HEK293 (cell line): Measurements from ENCODE around the gene TP53BP2.

Experiments
- CTCF ChIP-seq: fragments of 450-650 bp; formaldehyde crosslinking; IDR thresholded peaks from 2 replicates; pipeline ENCODE4 v1.5.1; 2016; ENCODE audit warnings: missing biosample characterization, missing genetic modification characterization
- GLIS2 ChIP-seq: fragments of 450-650 bp; formaldehyde crosslinking; IDR thresholded peaks from 2 replicates; pipeline ENCODE4 v1.5.1; 2016; ENCODE audit warnings: missing biosample characterization, missing genetic modification characterization
- MYNN ChIP-seq: fragments of 450-650 bp; formaldehyde crosslinking; IDR thresholded peaks from 2 replicates; pipeline ENCODE4 v1.5.1; 2016; ENCODE audit warnings: missing biosample characterization, missing genetic modification characterization, borderline replicate concordance
- TCF7L2 ChIP-seq: IDR thresholded peaks from 2 replicates; pipeline ENCODE4 v1.6.1; 2011; ENCODE audit warnings: low read depth, mild to moderate bottlenecking, inconsistent platforms, low read length, moderate library complexity, borderline replicate concordance
- TRIM28 ChIP-seq: IDR thresholded peaks from 2 replicates; pipeline ENCODE4 v1.6.1; 2011; ENCODE audit warnings: low read length, control low read depth, borderline replicate concordance
- ZNF239 ChIP-seq: fragments of 450-650 bp; formaldehyde crosslinking; IDR thresholded peaks from 2 replicates; pipeline ENCODE4 v1.5.1; 2016; ENCODE audit warnings: missing biosample characterization, missing genetic modification characterization
- ZNF274 ChIP-seq, 2 experiments: fragments of 200-500 bp in 1 of 2; fragments of 450-650 bp in 1 of 2; sonication (Bioruptor generic) in 1 of 2; formaldehyde crosslinking in 1 of 2; IDR thresholded peaks; 2 replicates each; pipeline versions ENCODE4 v1.5.1 to v1.6.1; 2014 to 2016; ENCODE audit warnings: borderline replicate concordance in 1 of 2, inconsistent platforms in 1 of 2, low read length in 1 of 2, missing biosample characterization in 1 of 2, missing genetic modification characterization in 1 of 2
- ZNF768 ChIP-seq: fragments of 450-650 bp; formaldehyde crosslinking; IDR thresholded peaks from 2 replicates; pipeline ENCODE4 v1.5.1; 2018; ENCODE audit warnings: missing biosample characterization, mild to moderate bottlenecking, missing genetic modification characterization
- TF ChIP-seq, protein P1 (sequence below): fragments of 450-650 bp; formaldehyde crosslinking; IDR thresholded peaks from 2 replicates; pipeline ENCODE4 v1.5.1; 2016; ENCODE audit warnings: missing biosample characterization, missing genetic modification characterization, low read depth
- TF ChIP-seq, protein P2 (sequence below): fragments of 450-650 bp; formaldehyde crosslinking; IDR thresholded peaks from 2 replicates; pipeline ENCODE4 v1.5.1; 2016; ENCODE audit warnings: missing biosample characterization, missing genetic modification characterization, borderline replicate concordance

DNA sequence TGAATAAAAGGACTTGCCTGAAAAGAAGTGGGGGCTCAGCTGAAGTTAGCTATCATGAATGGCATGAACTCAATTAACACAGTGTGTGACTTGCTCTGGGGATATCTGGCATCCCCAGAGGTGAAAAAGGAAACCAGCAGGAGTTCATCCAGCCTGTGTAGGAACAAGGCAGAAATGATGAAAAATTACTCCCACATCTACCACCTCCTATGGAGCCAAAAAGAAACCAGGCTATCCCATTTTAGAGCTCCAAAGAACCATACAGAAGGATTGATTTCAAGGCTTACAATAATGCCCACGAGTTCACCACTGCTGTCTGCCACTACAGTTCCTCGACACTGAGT is 25.3 kb downstream of the TP53BP2 start:
- TF ChIP-seq CTCF (tag by site-specific recombination) (no peak), TCF7L2 (no peak), ZNF768 (no peak), TRIM28 (no peak), ZNF274 (IDR thresholded peaks at IDR 0.05; ENCODE audit: low read length) (no peak), ZNF274 (tag by site-specific recombination; IDR thresholded peaks at IDR 0.05; ENCODE audit: borderline replicate concordance) (no peak), MYNN (tag by site-specific recombination) (no peak), ZNF239 (no peak), GLIS2 (no peak)
- TF ChIP-seq, protein P1, sequence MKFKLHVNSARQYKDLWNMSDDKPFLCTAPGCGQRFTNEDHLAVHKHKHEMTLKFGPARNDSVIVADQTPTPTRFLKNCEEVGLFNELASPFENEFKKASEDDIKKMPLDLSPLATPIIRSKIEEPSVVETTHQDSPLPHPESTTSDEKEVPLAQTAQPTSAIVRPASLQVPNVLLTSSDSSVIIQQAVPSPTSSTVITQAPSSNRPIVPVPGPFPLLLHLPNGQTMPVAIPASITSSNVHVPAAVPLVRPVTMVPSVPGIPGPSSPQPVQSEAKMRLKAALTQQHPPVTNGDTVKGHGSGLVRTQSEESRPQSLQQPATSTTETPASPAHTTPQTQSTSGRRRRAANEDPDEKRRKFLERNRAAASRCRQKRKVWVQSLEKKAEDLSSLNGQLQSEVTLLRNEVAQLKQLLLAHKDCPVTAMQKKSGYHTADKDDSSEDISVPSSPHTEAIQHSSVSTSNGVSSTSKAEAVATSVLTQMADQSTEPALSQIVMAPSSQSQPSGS (tag by site-specific recombination) = no peak
- TF ChIP-seq, protein P2, sequence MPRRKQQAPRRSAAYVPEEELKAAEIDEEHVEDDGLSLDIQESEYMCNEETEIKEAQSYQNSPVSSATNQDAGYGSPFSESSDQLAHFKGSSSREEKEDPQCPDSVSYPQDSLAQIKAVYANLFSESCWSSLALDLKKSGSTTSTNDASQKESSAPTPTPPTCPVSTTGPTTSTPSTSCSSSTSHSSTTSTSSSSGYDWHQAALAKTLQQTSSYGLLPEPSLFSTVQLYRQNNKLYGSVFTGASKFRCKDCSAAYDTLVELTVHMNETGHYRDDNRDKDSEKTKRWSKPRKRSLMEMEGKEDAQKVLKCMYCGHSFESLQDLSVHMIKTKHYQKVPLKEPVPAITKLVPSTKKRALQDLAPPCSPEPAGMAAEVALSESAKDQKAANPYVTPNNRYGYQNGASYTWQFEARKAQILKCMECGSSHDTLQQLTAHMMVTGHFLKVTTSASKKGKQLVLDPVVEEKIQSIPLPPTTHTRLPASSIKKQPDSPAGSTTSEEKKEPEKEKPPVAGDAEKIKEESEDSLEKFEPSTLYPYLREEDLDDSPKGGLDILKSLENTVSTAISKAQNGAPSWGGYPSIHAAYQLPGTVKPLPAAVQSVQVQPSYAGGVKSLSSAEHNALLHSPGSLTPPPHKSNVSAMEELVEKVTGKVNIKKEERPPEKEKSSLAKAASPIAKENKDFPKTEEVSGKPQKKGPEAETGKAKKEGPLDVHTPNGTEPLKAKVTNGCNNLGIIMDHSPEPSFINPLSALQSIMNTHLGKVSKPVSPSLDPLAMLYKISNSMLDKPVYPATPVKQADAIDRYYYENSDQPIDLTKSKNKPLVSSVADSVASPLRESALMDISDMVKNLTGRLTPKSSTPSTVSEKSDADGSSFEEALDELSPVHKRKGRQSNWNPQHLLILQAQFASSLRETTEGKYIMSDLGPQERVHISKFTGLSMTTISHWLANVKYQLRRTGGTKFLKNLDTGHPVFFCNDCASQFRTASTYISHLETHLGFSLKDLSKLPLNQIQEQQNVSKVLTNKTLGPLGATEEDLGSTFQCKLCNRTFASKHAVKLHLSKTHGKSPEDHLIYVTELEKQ (tag by site-specific recombination) = no peak
